Measurements from ENCODE around the gene FRG2C.
"Not testable (repeated sequence)": the region's sequence is repeated elsewhere in the genome, so short reads cannot be mapped to it uniquely, and the experiment has no call there.

DNA sequence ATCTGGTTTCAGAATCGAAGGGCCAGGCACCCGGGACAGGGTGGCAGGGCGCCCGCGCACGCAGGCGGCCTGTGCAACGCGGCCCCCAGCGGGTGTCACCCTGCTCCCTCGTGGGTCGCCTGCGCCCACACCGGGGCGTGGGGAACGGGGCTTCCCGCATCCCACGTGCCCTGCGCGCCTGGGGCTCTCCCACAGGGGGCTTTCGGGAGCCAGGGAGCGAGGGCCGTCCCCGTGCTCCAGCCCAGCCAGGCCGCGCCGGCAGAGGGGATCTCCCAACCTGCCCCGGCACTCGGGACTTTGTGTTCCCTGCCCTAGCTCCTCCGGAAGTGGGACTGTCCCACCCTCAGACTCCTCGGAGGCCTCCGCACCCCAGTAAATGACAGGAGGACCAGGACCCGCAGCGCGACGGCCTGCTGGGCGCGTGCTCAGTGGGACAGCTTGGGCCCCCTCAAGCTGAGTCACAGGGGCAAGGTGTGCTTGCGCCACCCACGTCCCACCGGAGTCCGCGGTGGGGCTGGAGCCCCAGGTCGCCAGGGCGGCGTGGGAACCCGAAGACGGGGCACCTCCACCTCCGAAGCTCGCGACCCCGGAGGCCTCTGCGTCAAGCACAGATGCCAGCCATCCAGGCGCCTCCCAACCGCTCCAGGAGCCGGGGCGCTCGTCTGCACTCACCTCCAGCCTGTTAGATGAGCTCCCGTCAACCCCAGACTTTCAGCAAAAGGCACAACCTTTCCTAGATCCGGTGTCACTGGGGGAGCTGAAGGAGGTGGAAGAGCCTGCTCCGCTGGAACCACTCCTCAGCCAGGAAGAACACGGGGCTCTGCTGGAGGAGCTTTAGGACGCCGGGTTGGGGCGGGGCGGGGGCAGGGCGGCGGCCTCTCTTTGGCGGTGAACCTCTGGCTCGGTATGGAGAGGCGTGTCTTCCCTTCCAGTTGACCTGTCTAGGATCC is 5.5 kb downstream of the FRG2C start:
- TF ChIP-seq POLR2A (IDR thresholded peaks at IDR 0.05; ENCODE audit: extremely low read depth, insufficient read length); MYC (IDR thresholded peaks at IDR 0.05; ENCODE audit: low read depth, low read length): not testable (repeated sequence)
- TF ChIP-seq, protein P1, sequence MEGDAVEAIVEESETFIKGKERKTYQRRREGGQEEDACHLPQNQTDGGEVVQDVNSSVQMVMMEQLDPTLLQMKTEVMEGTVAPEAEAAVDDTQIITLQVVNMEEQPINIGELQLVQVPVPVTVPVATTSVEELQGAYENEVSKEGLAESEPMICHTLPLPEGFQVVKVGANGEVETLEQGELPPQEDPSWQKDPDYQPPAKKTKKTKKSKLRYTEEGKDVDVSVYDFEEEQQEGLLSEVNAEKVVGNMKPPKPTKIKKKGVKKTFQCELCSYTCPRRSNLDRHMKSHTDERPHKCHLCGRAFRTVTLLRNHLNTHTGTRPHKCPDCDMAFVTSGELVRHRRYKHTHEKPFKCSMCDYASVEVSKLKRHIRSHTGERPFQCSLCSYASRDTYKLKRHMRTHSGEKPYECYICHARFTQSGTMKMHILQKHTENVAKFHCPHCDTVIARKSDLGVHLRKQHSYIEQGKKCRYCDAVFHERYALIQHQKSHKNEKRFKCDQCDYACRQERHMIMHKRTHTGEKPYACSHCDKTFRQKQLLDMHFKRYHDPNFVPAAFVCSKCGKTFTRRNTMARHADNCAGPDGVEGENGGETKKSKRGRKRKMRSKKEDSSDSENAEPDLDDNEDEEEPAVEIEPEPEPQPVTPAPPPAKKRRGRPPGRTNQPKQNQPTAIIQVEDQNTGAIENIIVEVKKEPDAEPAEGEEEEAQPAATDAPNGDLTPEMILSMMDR (IDR thresholded peaks at IDR 0.05; ENCODE audit: low read depth, low read length), result not testable (repeated sequence)
- TF ChIP-seq, protein P2, sequence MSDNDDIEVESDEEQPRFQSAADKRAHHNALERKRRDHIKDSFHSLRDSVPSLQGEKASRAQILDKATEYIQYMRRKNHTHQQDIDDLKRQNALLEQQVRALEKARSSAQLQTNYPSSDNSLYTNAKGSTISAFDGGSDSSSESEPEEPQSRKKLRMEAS (IDR thresholded peaks at IDR 0.05; ENCODE audit: low read depth, low read length), result not testable (repeated sequence)

Measured in NB4 (cell line).